Measurements from ENCODE around the gene N4BP2L1. TPM values are rescaled to one million over a fixed set of nuclear protein-coding genes. Genes with fewer than 3 reads are reported as not detected.

N4BP2L1 gene
- total and polyA plus RNA-seq, 2 of the 8 experiments (the other 6 are each of a cell fraction or from before 2014, with no cell fraction given): 1.3 to 3.1 TPM

DNA sequence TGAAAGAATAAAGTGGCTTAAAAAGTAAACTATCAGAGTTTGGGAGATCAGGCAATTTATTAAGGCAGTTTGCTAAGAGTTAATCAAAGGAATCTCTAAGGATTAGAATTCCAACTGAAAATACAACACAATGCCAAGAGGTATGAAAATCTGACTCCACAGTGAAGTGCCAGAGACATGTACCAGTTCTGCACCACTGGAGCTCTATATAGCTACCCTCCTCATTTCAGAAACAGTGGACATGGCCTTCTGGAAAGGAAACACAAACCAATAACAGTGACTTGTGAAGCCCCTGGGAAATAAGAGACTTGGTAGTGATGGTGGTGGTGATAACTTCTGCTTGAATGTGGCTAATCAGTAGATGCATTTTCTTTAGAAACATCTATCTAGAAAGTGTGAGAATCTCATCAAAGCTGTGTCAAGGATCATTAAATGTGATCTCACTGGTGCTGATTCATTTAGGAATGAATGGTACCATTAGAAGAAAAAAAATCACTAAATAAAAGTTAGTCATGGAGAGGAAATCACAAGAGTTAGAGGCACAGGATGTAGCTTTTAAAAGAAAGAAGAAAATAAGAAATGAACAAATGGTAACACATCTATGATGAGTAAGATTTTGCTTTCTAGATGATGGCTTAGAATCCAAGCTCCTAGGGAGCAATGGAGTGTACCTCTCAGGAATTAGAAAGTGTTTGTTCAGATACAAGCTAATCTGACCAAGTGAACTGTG, 20.1 kb upstream of the N4BP2L1 start:
- CTCF ChIA-PET (ENCODE audit: partially characterized antibody): interaction anchor here (0.6 kb wide), 1 partner anchor 23 kb away, joined by 3 read pairs; no protein-coding TSS in a partner anchor

More for the DNA sequence above, 20.1 kb upstream of the N4BP2L1 start:
- H2BK5ac ChIP-seq (ENCODE audit: low read depth, low read length): no peak overlapping the region
- H3K23ac ChIP-seq (ENCODE audit: insufficient read length): no peak overlapping the region
- H3K56ac ChIP-seq (replicated peaks; ENCODE audit: insufficient read length, low read depth, low read length): no peak overlapping the region
- no peaks in the 10 kb centered on the region for H3K79me2 ChIP-seq (ENCODE audit: control insufficient read depth in 1 of 2, insufficient read depth in 2 of 2, low read length in 2 of 2)
- no peaks in the 10 kb centered on the region for H3K4me1 ChIP-seq (replicated peaks in 1 of 4; ENCODE audit: control insufficient read depth in 3 of 4, insufficient read depth in 4 of 4, low read length in 3 of 4)
- no peak overlapping the region for H2BK20ac ChIP-seq (ENCODE audit: low read length)
- H2BK120ac ChIP-seq (replicated peaks; ENCODE audit: low read depth, low read length): no peak overlapping the region
- no peak overlapping the region for H2BK12ac ChIP-seq (ENCODE audit: low read depth, low read length)
- FAIRE-seq: no peak
- TF ChIP-seq, protein P1, sequence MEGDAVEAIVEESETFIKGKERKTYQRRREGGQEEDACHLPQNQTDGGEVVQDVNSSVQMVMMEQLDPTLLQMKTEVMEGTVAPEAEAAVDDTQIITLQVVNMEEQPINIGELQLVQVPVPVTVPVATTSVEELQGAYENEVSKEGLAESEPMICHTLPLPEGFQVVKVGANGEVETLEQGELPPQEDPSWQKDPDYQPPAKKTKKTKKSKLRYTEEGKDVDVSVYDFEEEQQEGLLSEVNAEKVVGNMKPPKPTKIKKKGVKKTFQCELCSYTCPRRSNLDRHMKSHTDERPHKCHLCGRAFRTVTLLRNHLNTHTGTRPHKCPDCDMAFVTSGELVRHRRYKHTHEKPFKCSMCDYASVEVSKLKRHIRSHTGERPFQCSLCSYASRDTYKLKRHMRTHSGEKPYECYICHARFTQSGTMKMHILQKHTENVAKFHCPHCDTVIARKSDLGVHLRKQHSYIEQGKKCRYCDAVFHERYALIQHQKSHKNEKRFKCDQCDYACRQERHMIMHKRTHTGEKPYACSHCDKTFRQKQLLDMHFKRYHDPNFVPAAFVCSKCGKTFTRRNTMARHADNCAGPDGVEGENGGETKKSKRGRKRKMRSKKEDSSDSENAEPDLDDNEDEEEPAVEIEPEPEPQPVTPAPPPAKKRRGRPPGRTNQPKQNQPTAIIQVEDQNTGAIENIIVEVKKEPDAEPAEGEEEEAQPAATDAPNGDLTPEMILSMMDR (IDR thresholded peaks at IDR 0.05; ENCODE audit: control extremely low read depth in 1 of 3, insufficient read depth in 1 of 3, low read depth in 1 of 3, low read length in 3 of 3): no peak
- TF ChIP-seq BRCA1 (IDR thresholded peaks at IDR 0.05; ENCODE audit: low read depth, low read length) (no peak), SUZ12 (IDR thresholded peaks at IDR 0.05; ENCODE audit: low read length) (no peak), KDM1A (IDR thresholded peaks at IDR 0.05; ENCODE audit: borderline replicate concordance, low read length) (no peak), POU5F1 (IDR thresholded peaks at IDR 0.05; ENCODE audit: low read depth, low read length) (no peak), ZNF274 (IDR thresholded peaks at IDR 0.05; ENCODE audit: borderline replicate concordance, extremely low read depth, low read length) (no peak), SIX5 (IDR thresholded peaks at IDR 0.05; ENCODE audit: low read depth, low read length) (no peak), NRF1 (IDR thresholded peaks at IDR 0.05; ENCODE audit: low read depth, low read length) (no peak), CHD2 (IDR thresholded peaks at IDR 0.05; ENCODE audit: low read length) (no peak)
- no peak for DNase-seq (ENCODE audit: low read depth in 1 of 2, low spot score in 2 of 2)
- no peaks in the 10 kb centered on the region for H3K23me2 ChIP-seq (ENCODE audit: low read depth, low read length)
- no peak overlapping the region for H3K4me3 ChIP-seq (ENCODE audit: extremely low read depth in 1 of 4, insufficient read depth in 2 of 4, low read depth in 3 of 4, low read length in 4 of 4)
- H2BK15ac ChIP-seq (ENCODE audit: low read length): no peak overlapping the region
- POLR2A ChIA-PET (ENCODE audit: partially characterized antibody): interaction anchor here (1.1 kb wide), 1 partner anchor 417 kb away, joined by 3 read pairs; the partner anchor contains the start of gene FRY
- no peaks in the 10 kb centered on the region for H3K27me3 ChIP-seq (replicated peaks in 1 of 4; ENCODE audit: control insufficient read depth in 3 of 4, extremely low read depth in 1 of 4, insufficient read depth in 3 of 4, low read length in 3 of 4)
- H2AFZ ChIP-seq (ENCODE audit: low read length): no peak overlapping the region
- H3K36me3 ChIP-seq (ENCODE audit: control insufficient read depth in 2 of 4, insufficient read depth in 4 of 4, low read length in 3 of 4): no peaks in the 10 kb centered on the region
- H3K79me1 ChIP-seq (ENCODE audit: low read depth, low read length): no peaks in the 10 kb centered on the region
- no peak overlapping the region for H3K9ac ChIP-seq (replicated peaks in 1 of 4; ENCODE audit: extremely low read depth in 1 of 4, low read depth in 3 of 4, low read length in 3 of 4)
- no peaks in the 10 kb centered on the region for H4K20me1 ChIP-seq (replicated peaks in 1 of 2; ENCODE audit: control insufficient read depth in 1 of 2, insufficient read depth in 2 of 2, low read length in 2 of 2)
- no peak overlapping the region for H3K27ac ChIP-seq (ENCODE audit: low read depth, low read length)
- no peak overlapping the region for H4K5ac ChIP-seq (ENCODE audit: insufficient read length, low read depth, low read length)
- H3K4ac ChIP-seq (replicated peaks; ENCODE audit: insufficient read length, low read depth, low read length): no peak overlapping the region
- no peak overlapping the region for H3K18ac ChIP-seq (ENCODE audit: extremely low read depth, low read length)
- no peak overlapping the region for H3K4me2 ChIP-seq (ENCODE audit: insufficient read depth in 1 of 2, low read depth in 2 of 2, low read length in 2 of 2)
- H3K14ac ChIP-seq (ENCODE audit: insufficient read length): no peak overlapping the region
- H4K8ac ChIP-seq (ENCODE audit: extremely low read depth, insufficient read depth, low read length): no peak overlapping the region
- H4K91ac ChIP-seq (replicated peaks; ENCODE audit: insufficient read length, low read length): no peak overlapping the region
- no peak overlapping the region for H2AK5ac ChIP-seq (ENCODE audit: low read depth, low read length)
- H3K9me3 ChIP-seq (ENCODE audit: insufficient read depth in 2 of 2, low read depth in 1 of 2, low read length in 1 of 2): peaks cover 0 to 2% of the 10 kb centered on the region in 2 experiments; a peak in 1 of 4 replicates

Measured in H1 (cell line).